Measurements from ENCODE around the gene C8B.

The C8B gene

DNA sequence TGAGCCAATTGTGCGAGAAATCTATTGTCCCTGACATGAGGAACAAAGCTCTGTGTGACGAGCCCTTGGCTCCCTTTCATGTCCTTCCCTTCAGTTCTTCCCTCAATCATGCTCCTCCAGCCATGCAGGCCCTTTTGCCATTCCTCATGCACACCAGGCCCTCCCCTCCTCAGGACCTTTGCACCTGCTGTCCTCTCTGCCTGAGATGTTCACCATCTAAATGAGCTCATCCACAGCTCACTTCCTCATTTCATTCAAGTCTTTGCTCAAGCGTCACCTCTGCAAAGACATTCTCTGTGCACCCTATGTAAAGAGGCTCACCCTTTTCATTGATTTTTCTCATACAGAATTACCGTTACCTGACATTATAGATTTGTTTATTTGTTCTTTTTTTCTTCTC is 43.7 kb downstream of the C8B start:
- no peaks in the 10 kb centered on the region for H3K9me3 Mint-ChIP-seq
- H3K4me1 Mint-ChIP-seq, result peaks cover 32% of the 10 kb centered on the region
- TF ChIP-seq, protein P1, sequence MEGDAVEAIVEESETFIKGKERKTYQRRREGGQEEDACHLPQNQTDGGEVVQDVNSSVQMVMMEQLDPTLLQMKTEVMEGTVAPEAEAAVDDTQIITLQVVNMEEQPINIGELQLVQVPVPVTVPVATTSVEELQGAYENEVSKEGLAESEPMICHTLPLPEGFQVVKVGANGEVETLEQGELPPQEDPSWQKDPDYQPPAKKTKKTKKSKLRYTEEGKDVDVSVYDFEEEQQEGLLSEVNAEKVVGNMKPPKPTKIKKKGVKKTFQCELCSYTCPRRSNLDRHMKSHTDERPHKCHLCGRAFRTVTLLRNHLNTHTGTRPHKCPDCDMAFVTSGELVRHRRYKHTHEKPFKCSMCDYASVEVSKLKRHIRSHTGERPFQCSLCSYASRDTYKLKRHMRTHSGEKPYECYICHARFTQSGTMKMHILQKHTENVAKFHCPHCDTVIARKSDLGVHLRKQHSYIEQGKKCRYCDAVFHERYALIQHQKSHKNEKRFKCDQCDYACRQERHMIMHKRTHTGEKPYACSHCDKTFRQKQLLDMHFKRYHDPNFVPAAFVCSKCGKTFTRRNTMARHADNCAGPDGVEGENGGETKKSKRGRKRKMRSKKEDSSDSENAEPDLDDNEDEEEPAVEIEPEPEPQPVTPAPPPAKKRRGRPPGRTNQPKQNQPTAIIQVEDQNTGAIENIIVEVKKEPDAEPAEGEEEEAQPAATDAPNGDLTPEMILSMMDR (IDR thresholded peaks at IDR 0.05; ENCODE audit: unreplicated experiment in 3 of 3), result no peak
- no peak overlapping the region for H3K4me3 Mint-ChIP-seq
- H3K36me3 Mint-ChIP-seq (ENCODE audit: low read depth), result no peaks in the 10 kb centered on the region
- peak overlapping the region in 2 of 3 experiments; percentile 61 to 76 for H3K27ac Mint-ChIP-seq
- peaks cover 35% of the 10 kb centered on the region for H3K27me3 Mint-ChIP-seq (ENCODE audit: low read depth)

GRCh38 chr1:56921479-56921878 is 44.3 kb downstream of the C8B start:
- H3K27ac Mint-ChIP-seq, result peak overlapping the region; percentile 61 to 72 (median 61)
- TF ChIP-seq, protein P1 (IDR thresholded peaks at IDR 0.05; ENCODE audit: unreplicated experiment in 3 of 3), result no peak
- H3K27me3 Mint-ChIP-seq (ENCODE audit: low read depth), result peaks cover 39% of the 10 kb centered on the region
- peaks cover 32% of the 10 kb centered on the region for H3K4me1 Mint-ChIP-seq
- H3K9me3 Mint-ChIP-seq, result no peaks in the 10 kb centered on the region
- no peaks in the 10 kb centered on the region for H3K36me3 Mint-ChIP-seq (ENCODE audit: low read depth)
- H3K4me3 Mint-ChIP-seq, result no peak overlapping the region

DNA sequence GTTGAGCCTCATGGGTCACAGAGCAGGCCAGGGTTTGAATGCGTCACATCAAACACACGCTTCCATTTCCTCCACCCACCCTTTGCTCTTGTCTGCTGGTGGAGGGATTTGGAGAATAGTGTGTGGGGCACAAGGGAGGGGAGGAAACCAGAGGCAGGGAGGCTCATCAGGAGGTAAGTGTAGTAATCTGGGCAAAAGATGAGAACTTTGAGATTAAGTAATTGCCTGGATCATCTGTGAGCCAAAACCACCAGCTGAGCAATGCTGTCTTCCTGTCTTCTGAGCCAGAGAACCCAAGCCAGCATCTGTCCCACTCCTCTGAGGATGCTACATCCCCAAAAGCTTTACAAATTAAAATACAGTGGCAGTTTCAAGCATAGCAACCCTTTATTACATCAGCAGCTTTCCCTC is 45.2 kb downstream of the C8B start:
- TF ChIP-seq, protein P1 (IDR thresholded peaks at IDR 0.05; ENCODE audit: unreplicated experiment in 3 of 3), result no peak
- Mint-ChIP-seq H3K36me3 (ENCODE audit: low read depth) (no peaks in the 10 kb centered on the region), H3K27ac (peak overlapping the region; percentile 34 to 72 (median 61)), H3K27me3 (ENCODE audit: low read depth) (peaks cover 40% of the 10 kb centered on the region), H3K9me3 (no peaks in the 10 kb centered on the region), H3K4me1 (peaks cover 32% of the 10 kb centered on the region), H3K4me3 (no peak overlapping the region)

DNA sequence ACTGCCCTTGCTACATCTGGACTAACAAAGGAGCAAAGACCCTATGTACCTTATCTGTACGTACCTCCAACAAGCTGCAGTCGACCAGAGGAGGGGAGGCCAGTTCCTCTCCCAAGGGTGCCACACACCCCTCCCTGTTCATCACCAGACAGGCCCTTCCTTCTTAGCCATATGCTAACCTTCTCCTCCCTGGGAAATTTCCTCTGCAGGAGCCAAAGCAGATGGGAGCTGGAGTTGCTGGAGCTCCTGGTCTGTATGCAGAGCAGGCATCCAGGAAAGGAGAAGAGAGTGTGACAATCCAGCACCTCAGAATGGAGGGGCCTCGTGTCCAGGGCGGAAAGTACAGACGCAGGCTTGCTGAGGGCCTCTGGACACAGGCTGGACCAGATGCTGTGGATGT is 48.5 kb downstream of the C8B start:
- no peaks in the 10 kb centered on the region for H3K9me3 Mint-ChIP-seq
- peaks cover 39% of the 10 kb centered on the region for H3K27me3 Mint-ChIP-seq (ENCODE audit: low read depth)
- TF ChIP-seq, protein P1 (IDR thresholded peaks at IDR 0.05; ENCODE audit: unreplicated experiment in 3 of 3), result no peak
- H3K27ac Mint-ChIP-seq, result no peak overlapping the region
- no peak overlapping the region for H3K4me3 Mint-ChIP-seq
- H3K4me1 Mint-ChIP-seq, result peaks cover 19% of the 10 kb centered on the region
- H3K36me3 Mint-ChIP-seq (ENCODE audit: low read depth), result no peaks in the 10 kb centered on the region

DNA sequence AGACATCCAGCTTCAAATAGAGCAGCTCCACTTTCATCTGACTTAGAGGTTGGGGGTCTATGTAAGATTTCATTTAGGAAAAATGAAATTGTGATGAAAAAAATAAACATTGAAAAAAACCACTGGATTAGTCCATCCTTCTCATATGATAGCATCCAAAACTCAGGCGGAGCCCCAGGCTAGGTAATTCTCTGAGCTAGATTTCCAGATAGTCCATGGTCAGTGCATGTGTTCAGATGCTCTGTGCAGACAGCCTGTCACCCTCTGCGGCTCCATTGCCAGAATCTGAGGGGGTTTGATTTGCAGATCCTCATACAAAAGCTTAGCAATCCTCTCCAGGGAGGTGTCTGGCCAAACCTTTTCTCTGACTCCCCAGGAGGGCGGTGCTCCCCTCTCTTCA is 49.2 kb downstream of the C8B start:
- H3K27me3 Mint-ChIP-seq (ENCODE audit: low read depth), result peaks cover 39% of the 10 kb centered on the region
- H3K4me1 Mint-ChIP-seq, result peaks cover 14% of the 10 kb centered on the region
- H3K4me3 Mint-ChIP-seq, result no peak overlapping the region
- H3K27ac Mint-ChIP-seq, result no peak overlapping the region
- TF ChIP-seq, protein P1 (IDR thresholded peaks at IDR 0.05; ENCODE audit: unreplicated experiment in 3 of 3), result no peak
- no peaks in the 10 kb centered on the region for H3K36me3 Mint-ChIP-seq (ENCODE audit: low read depth)
- no peaks in the 10 kb centered on the region for H3K9me3 Mint-ChIP-seq

DNA sequence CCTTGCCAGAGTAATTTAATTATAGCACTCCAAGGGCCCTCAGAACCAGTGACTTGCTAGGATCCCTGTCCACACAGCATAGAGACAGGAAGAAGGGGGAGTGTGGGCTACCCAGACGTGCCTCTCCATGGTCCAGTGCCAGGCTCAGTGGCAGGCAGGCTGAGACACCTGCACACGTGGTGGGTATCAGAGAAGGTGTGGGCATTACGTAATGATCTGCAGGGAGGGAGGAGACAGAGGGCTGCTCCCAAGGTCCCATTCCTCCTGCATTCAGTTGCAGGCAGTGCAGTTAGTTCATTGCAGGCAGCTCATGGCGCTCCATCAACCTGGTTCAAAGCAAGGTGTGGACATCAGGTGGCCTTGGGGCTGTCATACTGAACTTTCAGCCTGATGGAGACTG is 49.9 kb downstream of the C8B start:
- Mint-ChIP-seq H3K4me1 (peaks cover 8% of the 10 kb centered on the region), H3K9me3 (no peaks in the 10 kb centered on the region), H3K36me3 (ENCODE audit: low read depth) (no peaks in the 10 kb centered on the region), H3K27ac (peak overlapping the region in 2 of 3 experiments; percentile 45 to 58), H3K27me3 (ENCODE audit: low read depth) (peaks cover 35% of the 10 kb centered on the region), H3K4me3 (no peak overlapping the region)
- TF ChIP-seq, protein P1 (IDR thresholded peaks at IDR 0.05; ENCODE audit: unreplicated experiment in 3 of 3), result no peak
